ENCODE data around the gene CPT1C. TPM values are rescaled to one million over a fixed set of nuclear protein-coding genes. Genes with fewer than 3 reads are reported as not detected.

CPT1C gene
- total RNA-seq, 1 experiment from 2014 or later, result 2.6 TPM

DNA sequence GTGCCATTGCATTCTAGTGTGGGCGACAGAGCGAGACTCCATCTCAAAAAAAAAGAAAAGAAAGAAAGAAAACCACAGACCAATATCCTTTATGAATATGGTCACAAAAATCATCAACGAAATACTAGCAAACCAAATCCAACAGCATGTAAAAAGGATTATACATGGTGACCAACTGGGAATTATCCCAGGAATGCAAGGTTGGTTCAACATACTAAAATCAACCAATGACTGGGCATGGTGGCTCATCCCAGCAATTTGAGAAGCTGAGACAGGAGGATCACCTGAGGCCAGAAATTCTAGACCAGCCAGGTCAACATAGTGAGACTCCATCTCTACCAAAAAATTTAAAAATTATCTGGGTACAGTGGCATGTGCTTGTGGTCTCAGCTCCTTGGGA lies 65.0 kb downstream of the CPT1C start:
- DNase-seq (ENCODE audit: low spot score), result no peak

DNA sequence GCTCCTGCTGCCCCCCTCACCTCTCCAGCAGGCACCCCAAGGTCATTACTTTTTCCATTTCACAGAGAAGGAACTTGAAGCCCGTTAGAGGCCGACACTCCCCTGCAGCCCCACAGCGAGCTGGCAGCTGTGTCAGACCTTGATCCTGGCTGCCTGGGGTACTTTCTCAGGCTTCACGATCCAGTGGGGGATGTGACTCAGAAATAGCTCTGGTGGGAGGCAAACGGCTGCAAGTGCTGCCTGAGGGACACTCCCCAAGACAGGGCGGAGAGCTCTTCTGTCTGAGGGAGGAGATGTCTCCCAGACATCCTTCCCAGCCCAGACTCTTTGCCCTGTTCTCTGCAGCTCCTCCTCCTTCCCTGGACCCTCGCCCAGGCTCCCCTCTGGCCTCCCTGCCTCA lies 67.4 kb downstream of the CPT1C start:
- peak; percentile 5 for DNase-seq (ENCODE audit: low spot score)

DNA sequence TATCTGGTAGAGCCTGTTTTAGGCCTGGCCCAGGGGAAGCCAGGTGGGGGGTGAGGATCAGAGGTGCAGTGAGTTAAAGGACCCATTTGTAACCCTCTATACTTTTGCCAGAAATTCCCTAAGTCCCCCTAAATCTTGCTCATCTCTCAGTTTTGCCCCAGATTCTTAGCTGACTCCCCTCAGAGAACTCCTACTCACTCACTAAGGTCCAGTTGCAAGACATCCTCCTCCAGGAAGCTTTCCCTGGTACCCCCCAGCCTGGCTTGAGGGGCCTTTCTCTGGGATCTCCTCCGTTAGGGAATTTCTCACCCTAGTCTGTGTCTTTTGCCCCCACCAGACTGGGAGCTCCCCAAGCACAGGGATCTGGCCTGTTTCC lies 70.3 kb downstream of the CPT1C start:
- DNase-seq (ENCODE audit: low spot score), result no peak

DNA sequence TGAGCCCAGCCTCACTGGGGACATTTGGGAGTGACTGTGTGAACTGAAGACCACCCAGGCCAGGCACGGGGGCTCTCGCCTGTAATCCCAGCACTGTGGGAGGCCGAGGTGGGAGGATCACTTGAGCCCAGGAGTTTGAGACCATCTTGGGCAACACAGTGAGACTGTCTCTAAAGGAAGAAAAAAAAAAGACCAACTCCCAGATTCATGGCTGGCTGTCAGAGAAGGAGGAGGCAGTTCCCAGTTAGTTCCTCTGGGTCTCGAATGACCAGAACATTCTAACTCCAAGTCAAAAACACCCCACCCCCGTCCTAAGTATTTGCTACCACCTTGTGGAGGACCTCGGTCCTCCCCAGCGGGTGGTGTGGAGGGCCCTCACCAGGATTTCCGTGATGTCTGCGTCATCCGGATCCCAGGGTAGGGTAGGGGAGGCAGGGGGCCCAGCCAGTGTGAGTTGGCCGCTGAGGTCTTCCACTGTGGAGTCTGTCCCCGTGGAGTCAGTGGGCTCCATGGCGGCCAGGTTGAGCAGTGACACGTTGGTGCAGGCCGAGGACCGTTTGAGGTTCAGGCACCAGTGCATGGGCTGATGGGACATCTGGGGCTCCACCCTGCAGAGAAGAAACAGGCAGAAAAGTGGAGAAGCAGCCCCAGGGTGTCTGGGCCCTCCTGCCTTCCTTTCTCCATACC lies 70.9 kb downstream of the CPT1C start:
- no peak for DNase-seq (ENCODE audit: low spot score)

DNA sequence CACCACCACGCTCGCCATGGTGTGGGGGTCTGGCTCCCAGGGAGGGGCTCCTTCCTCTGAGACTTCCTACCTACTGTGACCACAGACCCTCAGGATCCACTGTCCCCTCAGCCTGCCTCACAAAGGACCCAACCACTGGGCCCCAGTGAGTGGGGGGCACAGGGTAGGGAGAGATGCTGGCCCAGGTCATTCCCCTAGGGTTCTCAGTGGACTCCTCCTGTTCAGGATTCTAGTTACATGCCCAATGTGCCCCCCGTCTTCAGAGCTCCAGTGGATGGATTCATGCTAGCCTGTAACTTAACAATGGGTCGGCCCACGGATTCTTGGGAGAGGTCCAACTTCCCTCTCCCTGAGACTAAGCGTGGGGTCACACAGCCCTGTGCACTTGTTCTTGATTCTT lies 72.3 kb downstream of the CPT1C start, which contains the start of gene TSKS:
TSS of gene TSKS (minus strand) at position 77 of the 400 bp plus-strand sequence. CDS start at position 18, 59 bp downstream.
- DNase-seq (ENCODE audit: low spot score), result no peak

Other genes starting within 250 kb of the CPT1C start
- 0.25 and 0.45 TPM in 2 replicates for gene SLC17A7, start 249.6 kb upstream of the CPT1C start, total RNA-seq (2014; rRNA removed; shearing (Covaris generic))
- 99.2 and 113 TPM in 2 replicates for gene PIH1D1, start 239.3 kb upstream of the CPT1C start, total RNA-seq (2014; rRNA removed; shearing (Covaris generic))
- gene ALDH16A1, start 237.9 kb upstream of the CPT1C start, total RNA-seq (2014; rRNA removed; shearing (Covaris generic)), result 17.0 and 25.7 TPM in 2 replicates
- gene FLT3LG, start 216.9 kb upstream of the CPT1C start, total RNA-seq (2014; rRNA removed; shearing (Covaris generic)), result 2.6 and 6.0 TPM in 2 replicates
- 3,219 and 3,620 TPM in 2 replicates for gene RPL13A, start 203.5 kb upstream of the CPT1C start, total RNA-seq (2014; rRNA removed; shearing (Covaris generic))
- 6,191 and 6,227 TPM in 2 replicates for gene RPS11, start 194.7 kb upstream of the CPT1C start, total RNA-seq (2014; rRNA removed; shearing (Covaris generic))
- 2.3 and 2.7 TPM in 2 replicates for gene FCGRT, start 178.5 kb upstream of the CPT1C start, total RNA-seq (2014; rRNA removed; shearing (Covaris generic))
- 6.1 and 7.6 TPM in 2 replicates for gene RCN3, start 163.1 kb upstream of the CPT1C start, total RNA-seq (2014; rRNA removed; shearing (Covaris generic))
- 95.7 and 114 TPM in 2 replicates for gene NOSIP, start 110.6 kb upstream of the CPT1C start, total RNA-seq (2014; rRNA removed; shearing (Covaris generic))
- gene PRRG2, start 109.8 kb upstream of the CPT1C start, total RNA-seq (2014; rRNA removed; shearing (Covaris generic)), result 0.56 TPM in 1 of 2 replicates, not detected in the other
- 0.99 and 1.0 TPM in 2 replicates for gene PRR12, start 99.9 kb upstream of the CPT1C start, total RNA-seq (2014; rRNA removed; shearing (Covaris generic))
- gene RRAS, start 51.0 kb upstream of the CPT1C start, total RNA-seq (2014; rRNA removed; shearing (Covaris generic)), result 21.5 and 22.7 TPM in 2 replicates
- gene SCAF1, start 48.9 kb upstream of the CPT1C start, total RNA-seq (2014; rRNA removed; shearing (Covaris generic)), result 13.9 and 17.5 TPM in 2 replicates
- gene IRF3, start 25.3 kb upstream of the CPT1C start, total RNA-seq (2014; rRNA removed; shearing (Covaris generic)), result 123 and 133 TPM in 2 replicates
- gene BCL2L12, start 25.2 kb upstream of the CPT1C start, total RNA-seq (2014; rRNA removed; shearing (Covaris generic)), result 9.0 and 14.8 TPM in 2 replicates
- 629 and 716 TPM in 2 replicates for gene PRMT1, start 13.8 kb upstream of the CPT1C start, total RNA-seq (2014; rRNA removed; shearing (Covaris generic))
- gene ADM5, start 1.5 kb upstream of the CPT1C start, total RNA-seq (2014; rRNA removed; shearing (Covaris generic)), result 0.08 and 1.4 TPM in 2 replicates
- gene TSKS, start 72.2 kb downstream of the CPT1C start, total RNA-seq (2014; rRNA removed; shearing (Covaris generic)), result not detected in 2 replicates
- gene AP2A1, start 75.9 kb downstream of the CPT1C start, total RNA-seq (2014; rRNA removed; shearing (Covaris generic)), result 55.5 and 61.1 TPM in 2 replicates
- 26.2 and 31.7 TPM in 2 replicates for gene FUZ, start 122.2 kb downstream of the CPT1C start, total RNA-seq (2014; rRNA removed; shearing (Covaris generic))
- gene MED25, start 127.2 kb downstream of the CPT1C start, total RNA-seq (2014; rRNA removed; shearing (Covaris generic)), result 16.1 TPM in 2 replicates
- gene PTOV1, start 160.0 kb downstream of the CPT1C start, total RNA-seq (2014; rRNA removed; shearing (Covaris generic)), result 99.9 and 101 TPM in 2 replicates
- gene PNKP, start 176.5 kb downstream of the CPT1C start, total RNA-seq (2014; rRNA removed; shearing (Covaris generic)), result 20.5 and 22.7 TPM in 2 replicates
- gene AKT1S1, start 186.2 kb downstream of the CPT1C start, total RNA-seq (2014; rRNA removed; shearing (Covaris generic)), result 12.8 and 13.4 TPM in 2 replicates
- gene TBC1D17, start 186.6 kb downstream of the CPT1C start, total RNA-seq (2014; rRNA removed; shearing (Covaris generic)), result 2.6 and 6.8 TPM in 2 replicates
- 0.15 TPM in 1 of 2 replicates, not detected in the other for gene IL4I1, start 205.8 kb downstream of the CPT1C start, total RNA-seq (2014; rRNA removed; shearing (Covaris generic))
- 16.0 and 19.0 TPM in 2 replicates for gene ATF5, start 238.1 kb downstream of the CPT1C start, total RNA-seq (2014; rRNA removed; shearing (Covaris generic))
- 52.1 and 62.4 TPM in 2 replicates for gene NUP62, start 238.4 kb downstream of the CPT1C start, total RNA-seq (2014; rRNA removed; shearing (Covaris generic))

Data from H4 (cell line).